B cell (primary cell): ENCODE measurements around the gene DHX40. TPM values are rescaled to one million over a fixed set of nuclear protein-coding genes. Genes with fewer than 3 reads are reported as not detected.

Experiments
- ATAC-seq: fragments of 200-7000 bp; cut with Tn5 transposase; one replicate; pipeline ENCODE4 v1.10.0; 2021; ENCODE audit warnings: low read depth, mild to moderate bottlenecking, moderate number of reproducible peaks, moderate library complexity
- CTCF ChIA-PET: fragments of 350-600 bp; sonication (Branson Sonifier 250); formaldehyde crosslinking; loops from one replicate; lab custom pipeline; 2021; ENCODE audit warnings: antibody characterized with exemption, inconsistent platforms; lab: Charles Lee
- POLR2A ChIA-PET: fragments of 350-600 bp; sonication (Branson Sonifier 250); formaldehyde crosslinking; loops from one replicate; lab custom pipeline; 2021; ENCODE audit warnings: antibody characterized with exemption; lab: Charles Lee
- DNase-seq: peaks from one replicate; pipeline ENCODE4 v3.0.0; 2013
- H2AFZ ChIP-seq: 2 replicates; pipeline ENCODE4 v1.6.1; 2012; ENCODE audit warnings: mild to moderate bottlenecking, low read depth, low read length; ENCODE audit not compliant: insufficient read depth, poor library complexity, severe bottlenecking
- H3K27ac ChIP-seq, 2 donors: 1 replicate in 1 of 2; 2 replicates in 1 of 2; pipeline ENCODE4 v1.5.1; 2012 to 2013; ENCODE audit warnings: low read length in 2 of 2, mild to moderate bottlenecking in 2 of 2, moderate library complexity in 1 of 2
- H3K27me3 ChIP-seq, 4 experiments: fragments of 200-600 bp in 1 of 4; sonication (generic) in 1 of 4; replicated peaks in 1 of 4; 1 replicate in 2 of 4; 2 replicates in 2 of 4; pipeline versions ENCODE4 v1.6.1 to v1.7.0; 2013 to 2016; ENCODE audit warnings: low read length in 3 of 4, mild to moderate bottlenecking in 2 of 4, mixed read lengths in 1 of 4, moderate library complexity in 1 of 4; ENCODE audit not compliant: insufficient read depth in 4 of 4, control insufficient read depth in 3 of 4; ENCODE audit errors: control extremely low read depth in 1 of 4
- H3K36me3 ChIP-seq, 2 experiments: replicated peaks in 1 of 2; 1 replicate in 1 of 2; 2 replicates in 1 of 2; pipeline versions ENCODE4 v1.6.1 to v1.7.1; 2013; ENCODE audit warnings: low read length in 1 of 2; ENCODE audit not compliant: insufficient read depth in 2 of 2, control insufficient read depth in 1 of 2; ENCODE audit errors: control extremely low read depth in 1 of 2, extremely low read depth in 1 of 2
- H3K4me1 ChIP-seq, 2 donors: fragments of 200-600 bp in 1 of 2; sonication (generic) in 1 of 2; 1 replicate in 1 of 2; 2 replicates in 1 of 2; pipeline versions ENCODE4 v1.5.1 to v1.6.1; 2013 to 2017; ENCODE audit warnings: low read length in 2 of 2; ENCODE audit not compliant: control insufficient read depth in 2 of 2, insufficient read depth in 2 of 2
- H3K4me2 ChIP-seq: replicated peaks from 2 replicates; pipeline ENCODE3; 2012; ENCODE audit warnings: mild to moderate bottlenecking, low read depth, low read length; ENCODE audit not compliant: poor library complexity, severe bottlenecking
- H3K4me3 ChIP-seq, 5 experiments: fragments of 200-600 bp in 1 of 5; sonication (generic) in 1 of 5; 1 replicate in 3 of 5; 2 replicates in 2 of 5; pipeline versions ENCODE4 v1.5.1 to v1.7.0; 2011 to 2016; ENCODE audit warnings: low read length in 4 of 5, mild to moderate bottlenecking in 4 of 5, low read depth in 2 of 5, control low read depth in 1 of 5, moderate library complexity in 1 of 5; ENCODE audit not compliant: insufficient read depth in 1 of 5; ENCODE audit errors: control extremely low read depth in 1 of 5, extremely low read depth in 1 of 5
- H3K79me2 ChIP-seq: fragments of 200-600 bp; sonication (generic); one replicate; pipeline ENCODE4 v1.6.0; 2016; ENCODE audit warnings: low read length; ENCODE audit not compliant: control insufficient read depth, insufficient read depth
- H3K9ac ChIP-seq: fragments of 200-600 bp; sonication (generic); 2 replicates; pipeline ENCODE4 v1.6.1; 2017; ENCODE audit warnings: mild to moderate bottlenecking, low read length, moderate library complexity
- H3K9me3 ChIP-seq, 3 donors: one replicate each; pipeline versions ENCODE4 v1.6.1 to v1.7.1; 2013; ENCODE audit warnings: low read length in 2 of 3; ENCODE audit not compliant: control insufficient read depth in 2 of 3, insufficient read depth in 1 of 3; ENCODE audit errors: control extremely low read depth in 1 of 3
- H4K20me1 ChIP-seq: 2 replicates; pipeline ENCODE4 v1.6.0; 2012; ENCODE audit warnings: mild to moderate bottlenecking, low read length; ENCODE audit not compliant: insufficient read depth, control insufficient read depth, poor library complexity, severe bottlenecking
- H3K27ac Mint-ChIP-seq: one replicate; pipeline ENCODE4 v1.8.0; 2021; ENCODE audit warnings: mixed read lengths
- H3K27me3 Mint-ChIP-seq: one replicate; pipeline ENCODE4 v1.8.0; 2021; ENCODE audit warnings: mixed read lengths
- H3K4me1 Mint-ChIP-seq: one replicate; pipeline ENCODE4 v1.8.0; 2021; ENCODE audit warnings: mixed read lengths
- H3K4me3 Mint-ChIP-seq: one replicate; pipeline ENCODE4 v1.8.0; 2021; ENCODE audit warnings: mixed read lengths
- H3K9me3 Mint-ChIP-seq: one replicate; pipeline ENCODE4 v1.8.0; 2022; ENCODE audit warnings: mixed read lengths; ENCODE audit not compliant: insufficient read depth
- CTCF ChIP-seq: fragments of 200-600 bp; IDR thresholded peaks from one replicate; pipeline ENCODE4 v1.8.0; 2022; ENCODE audit warnings: antibody characterized with exemption, mild to moderate bottlenecking
- EZH2 ChIP-seq: IDR thresholded peaks from 2 replicates; pipeline ENCODE4 v1.6.1; 2012; ENCODE audit warnings: borderline replicate concordance, low read depth, mild to moderate bottlenecking, moderate library complexity, low read length; ENCODE audit not compliant: insufficient read depth, poor library complexity, severe bottlenecking
- whole genome bisulfite sequencing: methylation state at CpG from one replicate; pipeline ENCODE4 v1.1.5; 2013; ENCODE audit warnings: missing lambda C conversion rate; ENCODE audit not compliant: insufficient coverage; 5-methylcytosine and 5-hydroxymethylcytosine counted together
- intact Hi-C: fragments of 100-400 bp; cut with micrococcal nuclease; formaldehyde crosslinking; loops from one replicate; pipeline ENCODE4 v1.10.0; 2022
- polyA plus RNA-seq: library from polyadenylated mRNA; depleted of rRNA; stranded (reverse); fragments of >200 nt; gene quantifications from 2 replicates; pipeline ENCODE4 v1.2.3, GENCODE V29; 2012
- total RNA-seq, 2 donors: library from RNA; stranded (reverse); fragments of 120-200 nt in 1 of 2; gene quantifications; 1 replicate in 1 of 2; 2 replicates in 1 of 2; pipeline versions ENCODE4 v1.2.3 to v1.2.4, GENCODE V29; 2013 to 2022

DHX40 gene
- total and polyA plus RNA-seq, 2 donors (not counting 1 experiment from before 2014, with no cell fraction given): 10.4 to 28.7 TPM

DNA sequence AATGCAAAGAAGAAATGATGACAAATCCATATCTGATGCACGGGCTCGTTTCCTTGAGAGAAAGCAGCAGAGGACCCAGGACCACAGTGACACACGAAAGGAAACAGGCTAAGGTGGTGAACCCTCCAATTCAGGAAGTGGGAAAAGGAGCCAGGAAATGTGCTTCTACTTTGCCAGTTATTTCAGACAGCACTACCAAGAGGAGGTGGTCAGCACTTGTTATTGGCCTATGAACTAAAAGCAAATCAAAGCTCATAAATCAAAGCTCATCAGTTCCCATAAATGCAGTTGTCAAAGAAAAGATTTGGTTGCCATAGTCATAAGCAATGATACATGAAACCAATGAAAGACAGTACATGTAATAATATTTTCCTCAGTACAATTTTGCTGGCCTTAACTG lies 41.7 kb downstream of the DHX40 start:
- ATAC-seq (no peak), DNase-seq (no peak)
- Mint-ChIP-seq H3K4me1 (no peaks in the 10 kb centered on the region), H3K27ac (no peak overlapping the region), H3K9me3 (no peaks in the 10 kb centered on the region), H3K4me3 (no peak overlapping the region), H3K27me3 (no peaks in the 10 kb centered on the region)
- Histone ChIP-seq H3K27ac (no peak overlapping the region), H2AFZ (no peak overlapping the region), H3K36me3 (peaks cover 8 to 49% of the 10 kb centered on the region in 2 experiments), H3K9me3 (no peaks in the 10 kb centered on the region), H3K4me2 (no peak overlapping the region), H3K9ac (no peak overlapping the region), H3K4me3 (no peak overlapping the region), H3K79me2 (no peaks in the 10 kb centered on the region), H4K20me1 (no peaks in the 10 kb centered on the region), H3K27me3 (no peaks in the 10 kb centered on the region), H3K4me1 (no peaks in the 10 kb centered on the region)
- no peak for TF ChIP-seq EZH2
- TF ChIP-seq CTCF: no peak
- CTCF ChIA-PET: interaction anchor here (0.9 kb wide), 1 partner anchor 85 kb away, joined by 3 read pairs; no protein-coding TSS in a partner anchor
- WGBS: 48% methylated on average over 3 of the region's 3 CpGs
- POLR2A ChIA-PET: interaction anchor here (0.8 kb wide), 1 partner anchor 317 kb away, joined by 8 read pairs; no protein-coding TSS in a partner anchor
- intact Hi-C loops: loop anchor here (5.0 kb wide), 1 partner anchor 35 kb away; no protein-coding TSS in a partner anchor

DNA sequence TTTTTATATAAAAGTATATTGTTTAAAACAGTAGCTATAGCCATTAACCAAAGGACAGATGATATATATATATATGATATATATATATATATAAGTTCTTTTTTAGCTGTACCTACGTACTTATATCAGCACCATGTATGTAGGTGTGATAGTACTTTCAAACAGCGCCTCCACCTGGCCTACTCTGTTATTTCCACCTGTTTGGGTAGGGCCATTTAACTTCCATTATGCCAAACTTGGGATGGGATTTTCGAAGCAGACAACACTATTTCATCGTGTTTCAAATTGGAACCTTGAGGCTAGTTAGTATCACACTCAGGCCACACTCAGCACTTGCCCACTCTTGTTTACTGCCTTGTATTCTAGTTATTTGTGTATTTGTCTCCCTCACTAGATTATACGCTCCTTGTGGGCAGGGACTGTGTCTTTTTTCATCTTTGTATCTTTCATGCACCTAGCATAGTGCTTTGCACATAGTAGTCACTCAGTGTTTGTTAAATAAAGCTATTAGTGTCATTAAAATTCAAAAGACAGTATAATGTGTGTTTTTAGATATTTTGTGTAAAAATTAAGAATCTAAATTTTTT lies 42.5 kb downstream of the DHX40 start:
- intact Hi-C loops: loop anchor here (5.0 kb wide), 1 partner anchor 34 kb away; no protein-coding TSS in a partner anchor
- H3K27me3 ChIP-seq: no peaks in the 10 kb centered on the region
- H3K27ac ChIP-seq: no peak overlapping the region
- Mint-ChIP-seq H3K9me3 (no peaks in the 10 kb centered on the region), H3K27me3 (no peaks in the 10 kb centered on the region), H3K4me3 (no peak overlapping the region), H3K4me1 (no peaks in the 10 kb centered on the region), H3K27ac (no peak overlapping the region)
- H3K9me3 ChIP-seq: no peaks in the 10 kb centered on the region
- H2AFZ ChIP-seq: no peak overlapping the region
- H3K36me3 ChIP-seq: peaks cover 6 to 41% of the 10 kb centered on the region in 2 experiments
- no peak overlapping the region for H3K9ac ChIP-seq
- H3K79me2 ChIP-seq: no peaks in the 10 kb centered on the region
- TF ChIP-seq CTCF (peak; percentile 45), EZH2 (no peak)
- H4K20me1 ChIP-seq: no peaks in the 10 kb centered on the region
- H3K4me3 ChIP-seq: no peak overlapping the region
- ChIA-PET CTCF (no interaction called here), POLR2A (interaction anchor here (0.7 kb wide), 1 partner anchor 17 kb away, joined by 5 read pairs; no protein-coding TSS in a partner anchor)
- 100% methylated on average over 1 of the region's 5 CpGs for WGBS
- H3K4me1 ChIP-seq: no peaks in the 10 kb centered on the region
- DNase-seq (no peak), ATAC-seq (no peak)
- H3K4me2 ChIP-seq: no peak overlapping the region
